Hepatocyte (in vitro differentiated cells): ENCODE measurements around the gene IRF1.

ENCODE experiments used
- CTCF ChIP-seq: fragments of 200-600 bp; sonication (generic); IDR thresholded peaks from 2 replicates; pipeline ENCODE4 v1.5.1; 2016; ENCODE audit warnings: antibody characterized with exemption, mild to moderate bottlenecking; ENCODE audit not compliant: poor library complexity
- EZH2 ChIP-seq: fragments of 200-600 bp; sonication (generic); IDR thresholded peaks from 2 replicates; pipeline ENCODE4 v1.6.1; 2016; ENCODE audit warnings: antibody characterized with exemption, mild to moderate bottlenecking, borderline replicate concordance

- TF ChIP-seq CTCF: no peak
- no peak for TF ChIP-seq EZH2
Measured at GRCh38 chr5:132464156-132464939, 26.2 kb downstream of the IRF1 start.
